ENCODE measurements around the gene DZANK1. TPM values are rescaled to one million over a fixed set of nuclear protein-coding genes. Genes with fewer than 3 reads are reported as not detected.
A peak's percentile ranks its signal among the peaks of the same experiment; 100 is the strongest.

Gene DZANK1
- total and polyA plus RNA-seq, 5 experiments from 2014 or later: 0.74 to 3.4 (median 1.3) TPM

DNA sequence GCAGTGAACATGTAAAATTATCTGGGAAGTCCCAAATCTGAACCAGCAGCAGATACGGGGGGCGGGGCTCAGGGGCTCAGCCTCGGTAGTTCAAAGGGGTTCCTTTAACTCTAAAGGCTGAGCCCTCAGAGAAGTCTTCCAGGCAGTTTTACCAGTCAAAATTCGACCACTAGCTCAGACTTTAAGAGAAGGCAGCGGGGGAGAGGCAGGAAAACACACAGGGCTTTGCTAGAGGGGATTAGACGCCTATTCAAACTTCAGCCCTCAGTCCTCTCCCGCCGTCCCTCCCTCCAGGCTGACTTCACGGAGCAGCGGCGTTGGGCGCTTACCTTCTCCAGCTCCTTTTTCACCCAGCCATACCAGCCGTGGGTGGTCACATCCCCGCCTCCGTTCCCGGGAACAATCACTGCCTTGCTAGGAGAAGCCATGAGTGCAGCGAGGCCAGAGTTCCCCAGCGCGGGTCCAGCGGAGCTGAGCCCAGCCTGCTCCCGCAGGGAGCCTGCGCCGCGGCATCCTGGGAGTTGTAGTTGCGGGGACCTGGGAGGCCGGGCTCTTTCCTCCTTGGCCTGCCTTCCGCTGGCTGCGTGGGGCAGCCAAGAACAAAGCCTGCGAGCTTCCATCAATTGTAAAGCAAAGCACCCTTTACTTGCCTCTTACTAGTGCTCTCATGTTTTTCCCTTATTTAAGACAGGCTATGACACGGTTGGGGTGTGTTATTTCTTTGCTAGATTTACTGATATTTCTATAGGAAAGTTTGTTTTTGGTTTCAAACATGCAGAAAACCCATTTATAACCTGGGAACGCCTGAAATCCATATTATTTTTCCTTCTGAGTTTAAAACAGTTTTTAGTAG is 30.1 kb upstream of the DZANK1 start, which contains the start of gene RBBP9:
TSS of gene RBBP9 (minus strand) at position 486 of the 853 bp plus-strand sequence. CDS start at position 428, 58 bp downstream.
- H3K27ac Mint-ChIP-seq: peak within 1 kb of the TSS; percentile 61 to 98 (median 95)
- peaks cover 2 to 6% (median 3%) of the 10 kb centered on the region in 5 donors for H3K27me3 Mint-ChIP-seq
- ATAC-seq (peak; percentile 98 to 99), DNase-seq (peak; percentile 54 to 86 (median 69))
- H3K9me3 Mint-ChIP-seq: no peaks in the 10 kb centered on the region
- H3K4me1 Mint-ChIP-seq: peaks cover 11 to 19% (median 14%) of the 10 kb centered on the region in 4 donors
- POLR2A ChIA-PET: interaction anchor here (0.6 to 4.5 kb wide), 8 partner anchors 10 to 209 kb away, joined by 3 to 94 read pairs (median 6); partner anchors contain the start of genes DZANK1, POLR3F, SEC23B and SMIM26
- peaks cover 6 to 14% (median 10%) of the 10 kb centered on the region in 3 donors for H3K36me3 Mint-ChIP-seq
- peak within 1 kb of the TSS; percentile 95 to 99 (median 97) for H3K4me3 Mint-ChIP-seq

DNA sequence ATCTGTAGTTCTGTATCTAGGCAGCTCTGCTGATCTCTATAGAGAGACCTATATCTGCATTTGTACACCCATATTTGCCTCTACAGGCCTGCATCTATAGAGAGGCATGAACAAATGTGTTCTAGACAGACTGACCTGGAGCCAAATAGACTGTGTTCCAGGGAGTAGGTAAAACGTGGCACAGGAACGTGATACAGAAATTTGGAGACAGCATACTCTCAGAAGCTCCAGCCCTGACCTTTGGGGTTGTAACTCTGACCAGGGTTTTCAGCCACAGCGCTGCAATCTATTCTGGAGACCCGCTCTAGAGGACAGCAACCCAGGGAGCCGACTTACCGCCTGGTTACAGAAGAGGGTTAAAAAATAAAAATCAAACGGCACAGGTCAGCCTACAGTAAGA is 29.2 kb upstream of the DZANK1 start:
- H3K4me1 Mint-ChIP-seq: peaks cover 11 to 19% (median 14%) of the 10 kb centered on the region in 4 donors
- peak overlapping the region; percentile 95 to 99 (median 97) for H3K4me3 Mint-ChIP-seq
- no peak for ATAC-seq
- H3K27me3 Mint-ChIP-seq: no peaks in the 10 kb centered on the region
- POLR2A ChIA-PET: interaction anchor here (1.0 to 4.5 kb wide), 6 partner anchors 11 to 208 kb away, joined by 3 to 94 read pairs (median 8); partner anchors contain the start of genes DZANK1, POLR3F, SEC23B and SMIM26
- H3K36me3 Mint-ChIP-seq: peaks cover 6 to 19% (median 10%) of the 10 kb centered on the region in 3 donors
- DNase-seq: no peak
- no peaks in the 10 kb centered on the region for H3K9me3 Mint-ChIP-seq
- H3K27ac Mint-ChIP-seq: peak overlapping the region in 9 of 10 donors; percentile 19 to 97 (median 85)

DNA sequence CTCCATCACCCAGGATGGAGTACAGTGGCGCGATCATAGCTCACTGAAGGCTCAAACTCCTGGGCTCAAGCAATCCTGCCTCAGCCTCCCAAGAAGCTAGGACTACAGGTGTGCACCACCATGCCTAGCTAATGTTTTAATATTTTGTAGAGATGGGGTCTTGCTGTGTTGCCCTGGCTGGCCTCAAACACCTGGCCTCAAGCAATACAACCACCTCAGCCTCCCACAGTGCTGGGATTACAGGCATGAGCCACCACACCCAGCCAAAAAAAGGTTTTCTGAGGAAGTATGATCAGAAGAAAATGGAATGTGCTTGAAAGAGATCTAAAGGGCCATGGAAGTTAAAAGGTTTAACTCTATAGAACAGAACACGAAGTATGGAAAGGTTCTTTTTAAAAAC is 21.5 kb upstream of the DZANK1 start:
- POLR2A ChIA-PET: interaction anchor here (1.0 kb wide), 1 partner anchor 21 kb away, joined by 3 read pairs; the partner anchor contains the start of genes DZANK1 and POLR3F
- no peak for DNase-seq
- Mint-ChIP-seq H3K4me3 (no peak overlapping the region), H3K36me3 (peaks cover 3 to 78% (median 15%) of the 10 kb centered on the region in 3 donors), H3K4me1 (peaks cover 0 to 3% (median 0%) of the 10 kb centered on the region in 4 donors), H3K27me3 (no peaks in the 10 kb centered on the region), H3K27ac (no peak overlapping the region), H3K9me3 (no peaks in the 10 kb centered on the region)
- no peak for ATAC-seq

DNA sequence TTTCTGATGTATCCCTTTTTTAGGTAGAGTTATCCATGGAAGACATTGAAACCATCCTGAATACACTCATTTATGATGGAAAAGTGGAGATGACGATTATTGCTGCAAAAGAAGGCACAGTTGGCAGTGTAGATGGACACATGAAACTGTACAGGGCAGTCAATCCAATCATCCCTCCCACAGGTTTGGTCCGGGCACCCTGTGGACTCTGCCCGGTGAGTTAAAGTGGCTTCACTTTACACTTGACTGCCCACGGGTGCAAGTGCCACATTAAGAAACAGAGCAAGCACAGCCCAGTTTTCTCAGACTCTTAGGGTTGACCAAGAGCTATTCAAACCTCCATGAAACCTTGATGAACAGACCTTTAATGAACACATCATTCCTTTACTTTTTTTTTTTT is 14.8 kb upstream of the DZANK1 start:
- peak overlapping the region in 2 of 10 donors; percentile 40 to 58 for H3K27ac Mint-ChIP-seq
- no peak overlapping the region for H3K4me3 Mint-ChIP-seq
- DNase-seq: no peak
- POLR2A ChIA-PET: interaction anchor here (1.9 kb wide), 1 partner anchor 15 kb away, joined by 6 read pairs; the partner anchor contains the start of gene RBBP9
- no peak for ATAC-seq
- H3K9me3 Mint-ChIP-seq: no peaks in the 10 kb centered on the region
- peaks cover 0 to 89% (median 17%) of the 10 kb centered on the region in 3 donors for H3K36me3 Mint-ChIP-seq
- H3K4me1 Mint-ChIP-seq: peaks cover 0 to 3% (median 0%) of the 10 kb centered on the region in 4 donors
- H3K27me3 Mint-ChIP-seq: no peaks in the 10 kb centered on the region

DNA sequence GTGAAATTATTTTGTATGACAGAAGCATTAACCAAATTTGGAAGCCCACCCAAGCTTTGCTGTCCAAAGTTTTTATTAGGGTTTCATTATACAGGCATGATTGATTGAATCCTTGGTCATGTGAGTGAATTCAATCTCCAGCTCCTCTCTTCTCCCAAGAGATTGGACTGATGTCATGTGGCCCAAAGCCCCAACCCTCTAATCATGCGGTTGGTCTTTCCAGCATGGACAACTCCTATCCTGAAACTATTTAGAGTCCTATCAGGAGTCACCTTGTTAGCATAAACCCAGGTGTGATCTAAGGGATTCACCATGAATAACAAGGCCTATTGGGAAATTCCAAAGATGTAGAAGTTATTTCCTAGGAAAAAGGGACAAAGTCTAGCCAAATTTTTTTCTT is 11.0 kb upstream of the DZANK1 start:
- Mint-ChIP-seq H3K4me3 (no peak overlapping the region), H3K9me3 (no peaks in the 10 kb centered on the region), H3K36me3 (peaks cover 0 to 91% (median 28%) of the 10 kb centered on the region in 3 donors), H3K27ac (peak overlapping the region in 1 of 10 donors; percentile 29), H3K4me1 (peaks cover 0 to 3% (median 0%) of the 10 kb centered on the region in 4 donors), H3K27me3 (no peaks in the 10 kb centered on the region)
- no peak for DNase-seq
- POLR2A ChIA-PET: interaction anchor here (1.3 kb wide), 1 partner anchor 19 kb away, joined by 4 read pairs; the partner anchor contains the start of gene RBBP9
- no peak for ATAC-seq

DNA sequence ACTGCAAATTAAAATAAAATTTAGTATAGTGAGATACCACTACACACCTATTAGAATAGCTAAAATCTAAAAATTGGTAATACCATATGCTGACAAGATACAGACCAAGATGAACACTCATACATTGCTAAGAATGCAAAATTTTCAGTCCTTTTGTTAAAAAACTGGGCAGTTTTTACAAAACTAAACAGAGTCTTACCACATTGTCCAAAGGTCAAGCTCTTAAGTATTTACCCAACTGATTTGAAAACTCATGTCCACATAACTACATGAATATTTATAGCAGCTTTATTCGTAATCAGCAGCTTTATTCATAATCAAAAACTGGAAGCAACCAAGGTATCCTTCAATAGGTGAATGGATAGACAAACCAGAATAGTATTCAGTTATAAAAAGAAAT is 10.4 kb upstream of the DZANK1 start:
- no peak for ATAC-seq
- POLR2A ChIA-PET: interaction anchor here (1.3 kb wide), 1 partner anchor 20 kb away, joined by 4 read pairs; the partner anchor contains the start of gene RBBP9
- H3K27me3 Mint-ChIP-seq: no peaks in the 10 kb centered on the region
- peaks cover 0 to 3% (median 0%) of the 10 kb centered on the region in 4 donors for H3K4me1 Mint-ChIP-seq
- H3K9me3 Mint-ChIP-seq: no peaks in the 10 kb centered on the region
- no peak overlapping the region for H3K4me3 Mint-ChIP-seq
- peaks cover 0 to 85% (median 23%) of the 10 kb centered on the region in 3 donors for H3K36me3 Mint-ChIP-seq
- DNase-seq: no peak
- no peak overlapping the region for H3K27ac Mint-ChIP-seq

DNA sequence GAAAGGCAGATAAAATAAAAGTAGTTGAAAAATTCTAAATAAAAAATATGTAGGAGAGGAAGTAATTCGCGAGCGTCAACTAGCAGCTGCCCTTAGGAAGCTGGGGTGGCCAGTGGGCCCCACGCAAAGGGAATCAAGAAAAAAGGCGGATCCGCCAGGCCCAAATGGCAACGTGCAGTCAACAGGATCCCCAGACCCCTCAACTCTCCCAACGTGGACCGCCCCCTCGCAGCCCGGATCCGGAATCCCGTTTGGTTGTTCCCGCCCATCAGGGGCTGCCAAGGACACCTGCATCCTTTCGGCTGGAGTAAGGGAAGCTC is 296 bp downstream of the DZANK1 start:
- no peak for DNase-seq
- peak overlapping the region; percentile 95 to 99 (median 97) for H3K27ac Mint-ChIP-seq
- no peaks in the 10 kb centered on the region for H3K27me3 Mint-ChIP-seq
- POLR2A ChIA-PET: interaction anchor here (0.8 to 2.5 kb wide), 9 partner anchors 8 to 501 kb away, joined by 3 to 49 read pairs (median 5); partner anchors contain the start of genes RBBP9, SEC23B, SMIM26 and ZNF133
- H3K36me3 Mint-ChIP-seq: peaks cover 0 to 15% (median 0%) of the 10 kb centered on the region in 3 donors
- peak; percentile 15 to 49 for ATAC-seq
- H3K4me3 Mint-ChIP-seq: peak overlapping the region; percentile 90 to 100 (median 97)
- peaks cover 8 to 34% (median 28%) of the 10 kb centered on the region in 4 donors for H3K4me1 Mint-ChIP-seq
- no peaks in the 10 kb centered on the region for H3K9me3 Mint-ChIP-seq

DNA sequence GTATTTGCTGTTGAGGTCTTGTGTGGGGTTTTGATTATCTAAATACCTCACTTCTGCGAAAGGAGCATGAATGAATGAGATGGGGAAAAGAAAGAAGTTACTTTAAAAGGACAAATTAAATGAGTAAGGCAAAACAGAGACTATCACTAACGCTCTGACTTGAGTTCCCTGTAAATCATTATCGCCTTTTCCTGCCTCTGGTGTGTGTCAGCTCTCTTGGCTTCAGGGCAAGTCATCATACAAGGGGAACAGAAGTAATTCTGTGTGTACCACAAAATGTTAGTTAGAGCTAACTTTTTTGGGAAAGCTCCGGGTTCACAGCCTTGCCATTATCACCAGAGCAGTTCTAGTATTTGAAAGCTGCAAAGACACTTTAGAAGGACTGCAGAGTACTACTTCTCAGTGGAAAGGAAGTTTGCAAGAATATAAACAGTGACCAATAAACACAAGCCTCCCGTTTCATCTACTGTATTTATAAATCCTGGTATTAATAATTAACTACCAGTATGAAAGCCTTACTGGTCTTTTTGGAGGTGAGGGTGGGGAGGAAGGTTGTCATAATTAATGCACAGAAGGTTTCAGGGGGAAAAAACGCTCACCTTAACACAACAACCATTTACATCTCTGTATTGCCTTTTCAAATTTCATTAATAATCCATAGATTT is 1.2 kb downstream of the DZANK1 start:
- Mint-ChIP-seq H3K9me3 (no peaks in the 10 kb centered on the region), H3K4me3 (peak overlapping the region; percentile 23 to 100 (median 97)), H3K36me3 (peaks cover 0 to 8% (median 0%) of the 10 kb centered on the region in 3 donors), H3K27ac (peak overlapping the region; percentile 37 to 99 (median 97)), H3K4me1 (peaks cover 8 to 34% (median 28%) of the 10 kb centered on the region in 4 donors), H3K27me3 (no peaks in the 10 kb centered on the region)
- no peak for DNase-seq
- no peak for ATAC-seq
- POLR2A ChIA-PET: interaction anchor here (1.3 to 2.5 kb wide), 4 partner anchors 41 to 178 kb away, joined by 5 to 49 read pairs (median 15); partner anchors contain the start of genes SEC23B, SMIM26 and ZNF133

DNA sequence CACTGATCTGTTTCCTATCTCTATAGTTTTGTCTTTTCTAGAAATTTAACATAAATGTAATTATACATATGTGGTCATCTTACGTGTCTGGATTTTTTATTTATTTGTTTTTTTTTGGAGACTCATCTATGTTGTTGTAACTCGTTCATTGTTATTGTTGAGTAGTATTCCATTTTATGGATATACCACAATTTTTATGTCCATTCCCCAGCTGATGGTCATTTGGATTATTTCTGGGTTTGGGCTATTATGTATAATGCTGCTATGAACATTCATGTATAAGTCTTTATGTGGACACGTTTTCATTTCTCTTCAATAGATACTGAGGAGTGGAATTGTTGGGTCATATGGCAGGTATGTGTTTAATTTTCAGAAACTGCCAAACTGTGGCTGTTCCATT is 10.2 kb downstream of the DZANK1 start:
- no peak overlapping the region for H3K4me3 Mint-ChIP-seq
- peaks cover 0 to 11% (median 4%) of the 10 kb centered on the region in 9 donors for H3K9me3 Mint-ChIP-seq
- no peaks in the 10 kb centered on the region for H3K4me1 Mint-ChIP-seq
- ATAC-seq: no peak
- H3K36me3 Mint-ChIP-seq: peaks cover 2 to 10% (median 6%) of the 10 kb centered on the region in 3 donors
- DNase-seq: no peak
- no peaks in the 10 kb centered on the region for H3K27me3 Mint-ChIP-seq
- POLR2A ChIA-PET: no interaction called here
- H3K27ac Mint-ChIP-seq: peak overlapping the region in 1 of 10 donors; percentile 65

DNA sequence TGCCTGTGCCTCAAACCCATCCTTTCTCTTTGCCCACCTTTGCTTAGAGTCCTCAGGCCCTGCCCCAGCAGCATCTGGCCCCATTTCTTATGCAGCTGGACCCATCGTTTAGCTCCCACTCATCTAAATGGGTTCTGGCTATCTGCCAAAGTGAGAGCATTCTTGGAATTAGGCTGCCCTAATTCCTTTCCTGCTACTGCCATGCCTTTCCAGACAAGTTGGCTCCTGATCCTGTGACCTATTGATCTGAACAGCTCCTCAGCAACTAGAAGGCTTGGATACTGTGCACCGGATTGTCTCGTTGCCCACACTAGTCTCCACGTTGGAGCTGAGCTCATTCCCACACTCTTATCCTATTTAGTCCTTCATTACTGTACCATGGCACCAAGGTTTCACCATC is 22.9 kb downstream of the DZANK1 start:
- no peak for DNase-seq
- POLR2A ChIA-PET: no interaction called here
- Mint-ChIP-seq H3K27me3 (no peaks in the 10 kb centered on the region), H3K27ac (no peak overlapping the region), H3K9me3 (no peaks in the 10 kb centered on the region), H3K36me3 (peaks cover 0 to 8% (median 0%) of the 10 kb centered on the region in 3 donors), H3K4me3 (no peak overlapping the region), H3K4me1 (no peaks in the 10 kb centered on the region)
- no peak for ATAC-seq

DNA sequence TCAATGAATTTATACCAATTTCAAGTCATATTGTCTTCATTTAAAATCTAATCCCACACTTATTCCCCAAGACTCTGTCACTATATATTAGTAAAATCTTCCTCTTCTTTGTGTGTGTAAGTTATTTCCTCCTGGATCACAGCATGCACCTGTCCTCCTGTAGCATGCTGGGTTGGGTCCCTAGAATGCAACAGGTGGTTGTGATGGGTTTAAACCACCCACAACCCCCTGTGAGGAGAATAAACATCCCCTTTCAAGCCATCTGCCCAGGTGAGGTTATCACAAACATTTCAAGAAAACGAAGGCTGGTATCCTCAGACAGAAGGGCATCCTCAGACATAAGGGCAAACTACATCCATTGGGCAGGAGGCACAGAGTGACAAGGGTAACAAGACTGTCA is 26.4 kb downstream of the DZANK1 start:
- DNase-seq (no peak), ATAC-seq (no peak)
- Mint-ChIP-seq H3K27me3 (no peaks in the 10 kb centered on the region), H3K36me3 (peaks cover 0 to 4% (median 0%) of the 10 kb centered on the region in 3 donors), H3K27ac (no peak overlapping the region), H3K9me3 (no peaks in the 10 kb centered on the region), H3K4me3 (no peak overlapping the region), H3K4me1 (peaks cover 0 to 5% (median 2%) of the 10 kb centered on the region in 4 donors)
- POLR2A ChIA-PET: no interaction called here

DNA sequence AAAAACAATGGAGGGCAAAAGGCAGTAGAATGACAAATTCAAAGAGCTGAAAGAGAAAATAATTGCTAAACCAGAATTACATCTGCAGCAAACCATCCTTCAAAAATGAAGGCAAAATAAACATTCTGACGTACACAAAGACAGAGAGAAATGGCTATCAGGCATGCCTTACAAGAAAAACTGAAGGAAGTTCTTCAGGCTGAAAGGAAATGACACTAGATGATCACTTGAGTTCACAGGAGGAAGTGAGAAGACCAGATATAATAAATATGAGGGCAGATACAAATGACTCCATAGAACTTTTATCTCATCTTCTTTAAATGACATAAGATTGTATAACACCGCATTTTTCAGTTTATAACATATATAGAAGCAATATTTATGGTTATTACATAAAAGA is 30.0 kb downstream of the DZANK1 start:
- peaks cover 0 to 2% (median 0%) of the 10 kb centered on the region in 3 donors for H3K36me3 Mint-ChIP-seq
- H3K4me1 Mint-ChIP-seq: peaks cover 0 to 5% (median 2%) of the 10 kb centered on the region in 4 donors
- no peaks in the 10 kb centered on the region for H3K27me3 Mint-ChIP-seq
- no peaks in the 10 kb centered on the region for H3K9me3 Mint-ChIP-seq
- DNase-seq (no peak), ATAC-seq (no peak)
- peak overlapping the region in 4 of 10 donors; percentile 33 to 74 (median 49) for H3K27ac Mint-ChIP-seq
- POLR2A ChIA-PET: no interaction called here
- no peak overlapping the region for H3K4me3 Mint-ChIP-seq

Measured in naive thymus-derived CD8-positive, alpha-beta T cell (primary cell).